ENCODE measurements around the gene SHMT1. TPM values are rescaled to one million over a fixed set of nuclear protein-coding genes. Genes with fewer than 3 reads are reported as not detected.
"Not testable (repeated sequence)": the region's sequence is repeated elsewhere in the genome, so short reads cannot be mapped to it uniquely, and the experiment has no call there.

SHMT1 gene
- total and polyA plus RNA-seq, 11 donors, result 3.8 to 15.5 (median 7.1) TPM

GRCh38 chr17:18314059-18314730, 49.2 kb downstream of the SHMT1 start:
- intact Hi-C loops (cut with DNase I), result loop anchor here in 8 of 10 donors (2.0 to 10.0 kb wide), 8 partner anchors 49 to 99 kb away; partner anchors contain the start of genes MIEF2 (in 4 of the 8), LLGL1 (in 2 of the 8) and FLII (in 1 of the 8)
- peak overlapping the region; percentile 54 to 96 (median 87) for H3K4me3 ChIP-seq
- DNase-seq, result peak in 2 of 5 donors; percentile 33 to 66
- ATAC-seq, result no peak
- peaks cover 0 to 50% (median 27%) of the 10 kb centered on the region in 9 donors for H3K36me3 ChIP-seq
- no peaks in the 10 kb centered on the region for H3K9me3 ChIP-seq
- 0 to 1% (median 0%) methylated on average over 20 to 39 of the region's 39 CpGs for WGBS, 4 donors
- H3K27ac ChIP-seq, result peak overlapping the region; percentile 20 to 95 (median 86)
- H3K4me1 ChIP-seq, result peaks cover 11 to 66% (median 54%) of the 10 kb centered on the region in 12 donors
- TF ChIP-seq, protein P1, sequence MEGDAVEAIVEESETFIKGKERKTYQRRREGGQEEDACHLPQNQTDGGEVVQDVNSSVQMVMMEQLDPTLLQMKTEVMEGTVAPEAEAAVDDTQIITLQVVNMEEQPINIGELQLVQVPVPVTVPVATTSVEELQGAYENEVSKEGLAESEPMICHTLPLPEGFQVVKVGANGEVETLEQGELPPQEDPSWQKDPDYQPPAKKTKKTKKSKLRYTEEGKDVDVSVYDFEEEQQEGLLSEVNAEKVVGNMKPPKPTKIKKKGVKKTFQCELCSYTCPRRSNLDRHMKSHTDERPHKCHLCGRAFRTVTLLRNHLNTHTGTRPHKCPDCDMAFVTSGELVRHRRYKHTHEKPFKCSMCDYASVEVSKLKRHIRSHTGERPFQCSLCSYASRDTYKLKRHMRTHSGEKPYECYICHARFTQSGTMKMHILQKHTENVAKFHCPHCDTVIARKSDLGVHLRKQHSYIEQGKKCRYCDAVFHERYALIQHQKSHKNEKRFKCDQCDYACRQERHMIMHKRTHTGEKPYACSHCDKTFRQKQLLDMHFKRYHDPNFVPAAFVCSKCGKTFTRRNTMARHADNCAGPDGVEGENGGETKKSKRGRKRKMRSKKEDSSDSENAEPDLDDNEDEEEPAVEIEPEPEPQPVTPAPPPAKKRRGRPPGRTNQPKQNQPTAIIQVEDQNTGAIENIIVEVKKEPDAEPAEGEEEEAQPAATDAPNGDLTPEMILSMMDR (IDR thresholded peaks at IDR 0.05), result no peak
- no peak for TF ChIP-seq POLR2A (IDR thresholded peaks at IDR 0.05)
- H3K27me3 ChIP-seq, result no peaks in the 10 kb centered on the region

DNA sequence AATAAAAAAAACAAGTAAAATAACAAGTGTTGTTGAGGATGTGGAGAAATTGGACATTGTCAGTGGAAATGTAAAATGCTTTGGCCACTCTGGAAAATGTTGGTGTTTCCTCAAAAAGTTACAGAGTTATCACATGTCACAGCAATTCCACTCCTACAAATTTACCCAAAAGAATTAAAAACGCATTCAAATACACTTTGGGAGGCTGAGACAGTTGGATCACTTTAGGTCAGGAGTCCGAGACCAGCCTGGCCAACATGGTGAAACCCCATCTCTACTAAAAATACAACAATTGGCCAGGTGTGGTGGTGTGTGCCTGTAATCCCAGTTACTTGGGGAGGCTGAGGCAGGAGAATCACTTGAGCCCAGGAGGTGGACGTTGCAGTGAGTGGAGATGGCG, 54.1 kb downstream of the SHMT1 start:
- Histone ChIP-seq H3K4me1 (peaks cover 0 to 27% (median 15%) of the 10 kb centered on the region in 12 donors), H3K4me3 (no peak overlapping the region), H3K27me3 (no peaks in the 10 kb centered on the region), H3K27ac (no peak overlapping the region), H3K9me3 (no peaks in the 10 kb centered on the region), H3K36me3 (peaks cover 0 to 71% (median 55%) of the 10 kb centered on the region in 9 donors)
- no peak for TF ChIP-seq POLR2A (IDR thresholded peaks at IDR 0.05)
- TF ChIP-seq, protein P1 (IDR thresholded peaks at IDR 0.05), result no peak
- ATAC-seq, result no peak
- 93 to 96% (median 95%) methylated on average over 4 of the region's 4 CpGs for WGBS, 4 donors
- intact Hi-C loops (cut with DNase I), result loop anchor here in 1 of 10 donors (2.0 kb wide), 1 partner anchor 16 kb away; no protein-coding TSS in a partner anchor
- DNase-seq, result no peak

DNA sequence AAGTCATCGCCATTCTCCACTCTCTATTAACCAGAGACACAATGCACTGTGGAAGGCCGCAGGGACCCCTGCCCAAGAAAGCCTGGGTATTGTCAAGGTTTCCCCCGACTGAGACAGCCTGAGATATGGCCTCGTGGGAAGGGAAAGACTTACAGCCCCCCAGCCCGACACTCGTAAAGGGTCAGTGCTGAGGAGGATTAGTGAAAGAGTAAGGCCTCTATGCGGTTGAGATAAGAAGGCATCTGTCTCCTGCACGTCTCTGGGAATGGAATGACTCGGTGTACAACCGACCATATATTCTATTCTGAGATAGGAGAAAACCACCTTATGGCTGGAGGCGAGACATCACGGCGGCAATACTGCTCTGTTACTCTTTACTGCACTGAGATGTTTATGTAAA, 60.1 kb downstream of the SHMT1 start:
- H3K27me3 ChIP-seq; H3K4me3 ChIP-seq; ATAC-seq; DNase-seq; H3K27ac ChIP-seq; H3K9me3 ChIP-seq; intact Hi-C loops (cut with DNase I): not testable (repeated sequence)
- peaks cover 0 to 98% (median 93%) of the 10 kb centered on the region in 9 donors for H3K36me3 ChIP-seq
- H3K4me1 ChIP-seq, result peaks cover 0 to 17% (median 0%) of the 10 kb centered on the region in 12 donors
- 66 to 73% (median 72%) methylated on average over 13 of the region's 13 CpGs for WGBS, 4 donors

DNA sequence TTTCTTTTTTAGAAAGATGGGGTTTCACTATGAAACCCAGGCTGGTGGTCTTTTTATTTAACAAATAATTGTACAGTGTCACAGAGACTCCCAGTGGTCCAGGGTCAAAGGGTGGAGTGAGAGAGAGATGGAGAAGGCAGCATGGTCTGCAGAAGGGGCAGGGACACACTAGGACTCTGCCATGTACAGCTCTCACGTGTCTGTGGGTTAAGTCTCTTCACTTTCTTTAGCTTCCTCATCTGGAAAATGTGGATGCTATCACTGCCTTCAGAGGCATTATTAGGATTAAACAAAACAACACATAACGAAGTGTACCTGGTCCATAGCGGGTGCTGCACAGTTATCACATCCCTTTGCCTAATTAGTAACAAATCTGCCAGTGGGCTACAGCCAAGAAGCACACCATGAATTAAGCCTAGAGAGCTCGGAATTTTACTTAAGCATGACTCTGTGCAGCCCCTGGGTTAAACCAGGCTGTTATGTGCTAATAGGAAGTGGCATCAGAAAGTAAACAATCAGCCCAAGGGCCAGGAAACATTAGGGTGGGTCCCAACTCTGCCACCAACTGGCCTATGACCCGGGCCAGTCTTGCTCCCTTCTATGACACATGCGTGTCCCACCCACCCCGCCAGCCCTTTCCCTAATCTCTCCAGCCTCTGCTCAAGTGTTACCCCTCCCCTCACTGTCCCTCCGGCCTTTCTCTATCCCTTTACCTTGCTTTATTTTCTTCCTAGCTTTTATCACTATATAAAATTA, 62.4 kb downstream of the SHMT1 start:
- Histone ChIP-seq H3K4me3 (no peak overlapping the region), H3K4me1 (peaks cover 0 to 17% (median 0%) of the 10 kb centered on the region in 12 donors), H3K9me3 (no peaks in the 10 kb centered on the region), H3K27me3 (no peaks in the 10 kb centered on the region), H3K36me3 (peaks cover 0 to 82% (median 71%) of the 10 kb centered on the region in 9 donors), H3K27ac (peak overlapping the region in 1 of 12 donors; percentile 69)
- peak in 3 of 4 donors; percentile 31 to 66 (median 34) for ATAC-seq
- TF ChIP-seq POLR2A (IDR thresholded peaks at IDR 0.05), result no peak
- TF ChIP-seq, protein P1 (IDR thresholded peaks at IDR 0.05), result no peak
- 82 to 90% (median 87%) methylated on average over 8 of the region's 8 CpGs for WGBS, 4 donors
- intact Hi-C loops (cut with DNase I), result no loop called here
- no peak for DNase-seq

GRCh38 chr17:18298061-18298460, 65.3 kb downstream of the SHMT1 start:
- intact Hi-C loops (cut with DNase I); H3K27ac ChIP-seq; DNase-seq; H3K9me3 ChIP-seq; H3K4me3 ChIP-seq; ATAC-seq; H3K27me3 ChIP-seq: not testable (repeated sequence)
- Histone ChIP-seq H3K36me3 (peaks cover 0 to 73% (median 62%) of the 10 kb centered on the region in 9 donors), H3K4me1 (peaks cover 0 to 17% (median 0%) of the 10 kb centered on the region in 12 donors)
- WGBS, 4 donors, result 93 to 95% methylated on average over 26 to 30 of the region's 30 CpGs; no CpG with 5 or more reads in 2 of the 4 donors
